B cell (primary cell): ENCODE data around the gene UCK1. TPM values are rescaled to one million over a fixed set of nuclear protein-coding genes. Genes with fewer than 3 reads are reported as not detected.

Experiments used
- ATAC-seq: fragments of 200-7000 bp; cut with Tn5 transposase; one replicate; pipeline ENCODE4 v1.10.0; 2021; ENCODE audit warnings: low read depth, mild to moderate bottlenecking, moderate number of reproducible peaks, moderate library complexity
- CTCF ChIA-PET: fragments of 350-600 bp; sonication (Branson Sonifier 250); formaldehyde crosslinking; loops from one replicate; lab custom pipeline; 2021; ENCODE audit warnings: antibody characterized with exemption, inconsistent platforms; lab: Charles Lee
- POLR2A ChIA-PET: fragments of 350-600 bp; sonication (Branson Sonifier 250); formaldehyde crosslinking; loops from one replicate; lab custom pipeline; 2021; ENCODE audit warnings: antibody characterized with exemption; lab: Charles Lee
- DNase-seq: peaks from one replicate; pipeline ENCODE4 v3.0.0; 2013
- H2AFZ ChIP-seq: 2 replicates; pipeline ENCODE4 v1.6.1; 2012; ENCODE audit warnings: mild to moderate bottlenecking, low read depth, low read length; ENCODE audit not compliant: insufficient read depth, poor library complexity, severe bottlenecking
- H3K27ac ChIP-seq, 2 donors: 1 replicate in 1 of 2; 2 replicates in 1 of 2; pipeline ENCODE4 v1.5.1; 2012 to 2013; ENCODE audit warnings: low read length in 2 of 2, mild to moderate bottlenecking in 2 of 2, moderate library complexity in 1 of 2
- H3K27me3 ChIP-seq, 4 experiments: fragments of 200-600 bp in 1 of 4; sonication (generic) in 1 of 4; replicated peaks in 1 of 4; 1 replicate in 2 of 4; 2 replicates in 2 of 4; pipeline versions ENCODE4 v1.6.1 to v1.7.0; 2013 to 2016; ENCODE audit warnings: low read length in 3 of 4, mild to moderate bottlenecking in 2 of 4, mixed read lengths in 1 of 4, moderate library complexity in 1 of 4; ENCODE audit not compliant: insufficient read depth in 4 of 4, control insufficient read depth in 3 of 4; ENCODE audit errors: control extremely low read depth in 1 of 4
- H3K36me3 ChIP-seq, 2 experiments: replicated peaks in 1 of 2; 1 replicate in 1 of 2; 2 replicates in 1 of 2; pipeline versions ENCODE4 v1.6.1 to v1.7.1; 2013; ENCODE audit warnings: low read length in 1 of 2; ENCODE audit not compliant: insufficient read depth in 2 of 2, control insufficient read depth in 1 of 2; ENCODE audit errors: control extremely low read depth in 1 of 2, extremely low read depth in 1 of 2
- H3K4me1 ChIP-seq, 2 donors: fragments of 200-600 bp in 1 of 2; sonication (generic) in 1 of 2; 1 replicate in 1 of 2; 2 replicates in 1 of 2; pipeline versions ENCODE4 v1.5.1 to v1.6.1; 2013 to 2017; ENCODE audit warnings: low read length in 2 of 2; ENCODE audit not compliant: control insufficient read depth in 2 of 2, insufficient read depth in 2 of 2
- H3K4me2 ChIP-seq: replicated peaks from 2 replicates; pipeline ENCODE3; 2012; ENCODE audit warnings: mild to moderate bottlenecking, low read depth, low read length; ENCODE audit not compliant: poor library complexity, severe bottlenecking
- H3K4me3 ChIP-seq, 5 experiments: fragments of 200-600 bp in 1 of 5; sonication (generic) in 1 of 5; 1 replicate in 3 of 5; 2 replicates in 2 of 5; pipeline versions ENCODE4 v1.5.1 to v1.7.0; 2011 to 2016; ENCODE audit warnings: low read length in 4 of 5, mild to moderate bottlenecking in 4 of 5, low read depth in 2 of 5, control low read depth in 1 of 5, moderate library complexity in 1 of 5; ENCODE audit not compliant: insufficient read depth in 1 of 5; ENCODE audit errors: control extremely low read depth in 1 of 5, extremely low read depth in 1 of 5
- H3K79me2 ChIP-seq: fragments of 200-600 bp; sonication (generic); one replicate; pipeline ENCODE4 v1.6.0; 2016; ENCODE audit warnings: low read length; ENCODE audit not compliant: control insufficient read depth, insufficient read depth
- H3K9ac ChIP-seq: fragments of 200-600 bp; sonication (generic); 2 replicates; pipeline ENCODE4 v1.6.1; 2017; ENCODE audit warnings: mild to moderate bottlenecking, low read length, moderate library complexity
- H3K9me3 ChIP-seq, 3 donors: one replicate each; pipeline versions ENCODE4 v1.6.1 to v1.7.1; 2013; ENCODE audit warnings: low read length in 2 of 3; ENCODE audit not compliant: control insufficient read depth in 2 of 3, insufficient read depth in 1 of 3; ENCODE audit errors: control extremely low read depth in 1 of 3
- H4K20me1 ChIP-seq: 2 replicates; pipeline ENCODE4 v1.6.0; 2012; ENCODE audit warnings: mild to moderate bottlenecking, low read length; ENCODE audit not compliant: insufficient read depth, control insufficient read depth, poor library complexity, severe bottlenecking
- H3K27ac Mint-ChIP-seq: one replicate; pipeline ENCODE4 v1.8.0; 2021; ENCODE audit warnings: mixed read lengths
- H3K27me3 Mint-ChIP-seq: one replicate; pipeline ENCODE4 v1.8.0; 2021; ENCODE audit warnings: mixed read lengths
- H3K4me1 Mint-ChIP-seq: one replicate; pipeline ENCODE4 v1.8.0; 2021; ENCODE audit warnings: mixed read lengths
- H3K4me3 Mint-ChIP-seq: one replicate; pipeline ENCODE4 v1.8.0; 2021; ENCODE audit warnings: mixed read lengths
- H3K9me3 Mint-ChIP-seq: one replicate; pipeline ENCODE4 v1.8.0; 2022; ENCODE audit warnings: mixed read lengths; ENCODE audit not compliant: insufficient read depth
- EZH2 ChIP-seq: IDR thresholded peaks from 2 replicates; pipeline ENCODE4 v1.6.1; 2012; ENCODE audit warnings: borderline replicate concordance, low read depth, mild to moderate bottlenecking, moderate library complexity, low read length; ENCODE audit not compliant: insufficient read depth, poor library complexity, severe bottlenecking
- WGBS: methylation state at CpG from one replicate; pipeline ENCODE4 v1.1.5; 2013; ENCODE audit warnings: missing lambda C conversion rate; ENCODE audit not compliant: insufficient coverage; 5-methylcytosine and 5-hydroxymethylcytosine counted together
- intact Hi-C: fragments of 100-400 bp; cut with micrococcal nuclease; formaldehyde crosslinking; loops from one replicate; pipeline ENCODE4 v1.10.0; 2022
- polyA plus RNA-seq: library from polyadenylated mRNA; depleted of rRNA; stranded (reverse); fragments of >200 nt; gene quantifications from 2 replicates; pipeline ENCODE4 v1.2.3, GENCODE V29; 2012
- total RNA-seq, 2 donors: library from RNA; stranded (reverse); fragments of 120-200 nt in 1 of 2; gene quantifications; 1 replicate in 1 of 2; 2 replicates in 1 of 2; pipeline versions ENCODE4 v1.2.3 to v1.2.4, GENCODE V29; 2013 to 2022
- TF ChIP-seq, protein P1 (sequence below): fragments of 200-600 bp; IDR thresholded peaks from one replicate; pipeline ENCODE4 v1.8.0; 2022; ENCODE audit warnings: antibody characterized with exemption, mild to moderate bottlenecking

UCK1 gene
- total and polyA plus RNA-seq, 2 donors (not counting 1 experiment from before 2014, with no cell fraction given), result 25.3 to 39.3 TPM

DNA sequence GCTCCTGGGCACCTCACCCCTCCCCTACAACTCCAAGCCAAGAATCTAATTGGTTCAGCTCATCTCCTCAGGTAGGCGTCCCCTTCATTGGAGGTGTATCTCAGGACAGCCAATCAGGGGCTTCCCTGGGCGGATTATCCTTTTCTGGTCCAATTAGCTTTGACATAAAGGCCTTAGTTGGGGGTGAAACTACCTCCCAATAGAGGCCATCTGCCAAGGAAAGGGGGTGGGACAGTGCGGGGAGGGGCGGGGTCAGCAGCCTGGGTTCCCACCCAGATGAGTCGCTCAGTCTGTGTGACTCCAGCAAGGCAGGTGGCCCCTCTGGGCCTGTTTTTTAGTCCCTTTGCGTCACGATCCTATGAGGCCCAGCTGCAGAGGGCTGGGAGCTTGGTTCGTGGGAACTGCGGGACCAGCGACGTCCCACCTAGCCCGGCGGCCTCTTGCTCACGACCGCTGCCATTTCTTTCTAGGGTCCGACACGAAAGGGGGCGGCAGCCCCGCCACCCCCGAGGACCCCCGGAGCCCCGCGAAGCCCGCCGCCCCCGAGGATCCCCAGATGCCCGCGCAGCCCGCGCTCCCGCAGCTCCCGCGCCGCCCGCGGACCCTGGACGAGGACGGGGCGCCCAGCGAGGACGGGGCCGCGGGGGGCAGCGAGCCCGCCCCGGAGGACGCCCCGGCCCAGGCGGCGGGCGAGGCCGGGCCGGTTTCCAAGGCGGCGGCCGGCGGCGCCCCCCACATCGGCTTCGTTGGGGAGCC is 23.2 kb upstream of the UCK1 start:
- Mint-ChIP-seq H3K27me3 (peaks cover 50% of the 10 kb centered on the region), H3K27ac (no peak overlapping the region), H3K4me3 (no peak overlapping the region), H3K9me3 (no peaks in the 10 kb centered on the region), H3K4me1 (no peaks in the 10 kb centered on the region)
- intact Hi-C loops, result loop anchor here (1.0 kb wide), 1 partner anchor 8 kb away; no protein-coding TSS in a partner anchor
- TF ChIP-seq EZH2, result no peak
- TF ChIP-seq, protein P1, sequence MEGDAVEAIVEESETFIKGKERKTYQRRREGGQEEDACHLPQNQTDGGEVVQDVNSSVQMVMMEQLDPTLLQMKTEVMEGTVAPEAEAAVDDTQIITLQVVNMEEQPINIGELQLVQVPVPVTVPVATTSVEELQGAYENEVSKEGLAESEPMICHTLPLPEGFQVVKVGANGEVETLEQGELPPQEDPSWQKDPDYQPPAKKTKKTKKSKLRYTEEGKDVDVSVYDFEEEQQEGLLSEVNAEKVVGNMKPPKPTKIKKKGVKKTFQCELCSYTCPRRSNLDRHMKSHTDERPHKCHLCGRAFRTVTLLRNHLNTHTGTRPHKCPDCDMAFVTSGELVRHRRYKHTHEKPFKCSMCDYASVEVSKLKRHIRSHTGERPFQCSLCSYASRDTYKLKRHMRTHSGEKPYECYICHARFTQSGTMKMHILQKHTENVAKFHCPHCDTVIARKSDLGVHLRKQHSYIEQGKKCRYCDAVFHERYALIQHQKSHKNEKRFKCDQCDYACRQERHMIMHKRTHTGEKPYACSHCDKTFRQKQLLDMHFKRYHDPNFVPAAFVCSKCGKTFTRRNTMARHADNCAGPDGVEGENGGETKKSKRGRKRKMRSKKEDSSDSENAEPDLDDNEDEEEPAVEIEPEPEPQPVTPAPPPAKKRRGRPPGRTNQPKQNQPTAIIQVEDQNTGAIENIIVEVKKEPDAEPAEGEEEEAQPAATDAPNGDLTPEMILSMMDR, result no peak
- Histone ChIP-seq H3K9ac (no peak overlapping the region), H3K4me3 (no peak overlapping the region), H3K4me1 (no peaks in the 10 kb centered on the region), H3K4me2 (no peak overlapping the region), H3K27me3 (peaks cover 0 to 21% (median 10%) of the 10 kb centered on the region in 4 experiments), H3K27ac (no peak overlapping the region), H3K79me2 (no peaks in the 10 kb centered on the region), H3K9me3 (peaks cover 0 to 23% (median 2%) of the 10 kb centered on the region in 3 donors), H4K20me1 (no peaks in the 10 kb centered on the region), H3K36me3 (no peaks in the 10 kb centered on the region), H2AFZ (no peak overlapping the region)
- ATAC-seq, result no peak
- 39% methylated on average over 59 of the region's 60 CpGs for WGBS
- DNase-seq, result no peak
- ChIA-PET CTCF (interaction anchor here (0.5 to 1.0 kb wide), 3 partner anchors 186 to 1770 kb away, joined by 3 read pairs; no protein-coding TSS in a partner anchor), POLR2A (no interaction called here)

DNA sequence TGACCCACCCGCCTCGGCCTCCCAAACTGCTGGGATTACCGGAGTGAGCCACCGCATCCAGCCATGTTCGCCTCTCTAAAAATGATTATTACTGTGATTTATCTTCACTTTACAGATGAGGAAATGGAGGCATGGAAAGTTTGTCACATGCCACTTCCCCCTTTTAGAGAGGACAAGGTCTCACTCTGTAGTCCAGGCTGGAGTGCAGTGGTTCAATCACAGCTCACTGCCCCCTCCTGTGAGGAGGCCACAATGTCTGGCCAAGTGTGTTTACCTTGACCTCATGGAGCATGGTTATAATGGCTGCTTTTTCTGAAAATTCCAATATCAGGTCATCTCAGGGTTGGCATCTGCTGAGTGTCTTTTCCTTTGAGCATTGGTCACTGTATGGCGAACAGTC is 21.0 kb upstream of the UCK1 start:
- no peak for ATAC-seq
- intact Hi-C loops, result no loop called here

More for the DNA sequence above, 21.0 kb upstream of the UCK1 start:
- H3K4me1 ChIP-seq, result peaks cover 2% of the 10 kb centered on the region in 2 donors
- no peak overlapping the region for H3K4me2 ChIP-seq
- no peak overlapping the region for H3K4me3 ChIP-seq
- H3K9me3 Mint-ChIP-seq, result peaks cover 7% of the 10 kb centered on the region
- no peak overlapping the region for H3K27ac Mint-ChIP-seq
- DNase-seq, result no peak
- no peak for TF ChIP-seq EZH2
- TF ChIP-seq, protein P1, result no peak
- H3K36me3 ChIP-seq, result no peaks in the 10 kb centered on the region
- ChIA-PET POLR2A (no interaction called here), CTCF (no interaction called here)
- H3K9me3 ChIP-seq, result peaks cover 0 to 31% (median 2%) of the 10 kb centered on the region in 3 donors
- no peaks in the 10 kb centered on the region for H3K79me2 ChIP-seq
- peaks cover 7% of the 10 kb centered on the region for H3K4me1 Mint-ChIP-seq
- WGBS, result 100% methylated on average over 1 of the region's 6 CpGs
- H3K27me3 ChIP-seq, result peaks cover 0 to 35% (median 11%) of the 10 kb centered on the region in 4 experiments
- H3K27ac ChIP-seq, result no peak overlapping the region
- no peak overlapping the region for H3K4me3 Mint-ChIP-seq
- no peaks in the 10 kb centered on the region for H4K20me1 ChIP-seq
- no peak overlapping the region for H3K9ac ChIP-seq
- H3K27me3 Mint-ChIP-seq, result peaks cover 71% of the 10 kb centered on the region
- no peak overlapping the region for H2AFZ ChIP-seq
